ENCODE measurements around the gene MST1R.
"Not testable (repeated sequence)": the region's sequence is repeated elsewhere in the genome, so short reads cannot be mapped to it uniquely, and the experiment has no call there.

The MST1R gene

GRCh38 chr3:49911611-49912010, 7.9 kb upstream of the MST1R start:
- no peak for DNase-seq (ENCODE audit: low spot score)

- no peak for DNase-seq (ENCODE audit: low spot score)
Measured at GRCh38 chr3:49911124-49911420, 7.4 kb upstream of the MST1R start.

DNA sequence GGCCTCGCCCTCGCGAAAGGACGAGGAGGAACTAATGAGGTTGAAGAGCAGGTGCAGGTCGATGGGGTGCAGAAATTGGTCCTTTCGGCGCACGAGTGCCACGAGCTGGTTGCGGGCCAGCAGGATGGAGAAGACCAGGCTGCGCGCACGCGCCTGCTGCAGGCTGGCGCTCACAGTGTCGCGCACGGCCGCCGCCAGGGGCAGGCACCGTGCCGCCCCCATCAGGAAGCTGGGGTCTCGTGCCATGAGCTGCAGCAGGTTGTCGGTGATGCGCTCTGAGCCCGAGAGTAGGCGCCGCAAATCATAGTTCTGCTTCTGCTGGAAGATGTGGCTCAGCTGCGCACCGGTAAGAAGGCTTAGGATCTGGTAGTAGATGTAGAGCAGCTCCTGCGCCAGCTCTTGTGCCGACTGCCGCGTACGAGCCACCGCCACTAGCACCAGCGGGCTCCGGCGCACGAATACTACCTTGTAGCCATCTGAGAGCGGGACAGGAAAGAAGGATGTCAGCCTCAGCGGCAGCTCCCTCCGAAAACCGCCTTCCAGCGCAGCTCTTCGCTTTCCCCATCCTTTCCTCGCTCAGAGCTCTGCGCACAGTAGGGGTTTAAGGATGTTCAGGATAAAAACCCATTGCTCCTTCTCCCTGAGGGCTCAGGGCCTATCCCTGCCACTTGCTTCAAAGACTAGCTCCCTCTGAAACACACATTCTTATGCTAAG, 6.9 kb upstream of the MST1R start:
- DNase-seq (ENCODE audit: low spot score) = no peak

- no peak for DNase-seq (ENCODE audit: low spot score)
Measured at GRCh38 chr3:49908373-49909199, 4.9 kb upstream of the MST1R start.

DNA sequence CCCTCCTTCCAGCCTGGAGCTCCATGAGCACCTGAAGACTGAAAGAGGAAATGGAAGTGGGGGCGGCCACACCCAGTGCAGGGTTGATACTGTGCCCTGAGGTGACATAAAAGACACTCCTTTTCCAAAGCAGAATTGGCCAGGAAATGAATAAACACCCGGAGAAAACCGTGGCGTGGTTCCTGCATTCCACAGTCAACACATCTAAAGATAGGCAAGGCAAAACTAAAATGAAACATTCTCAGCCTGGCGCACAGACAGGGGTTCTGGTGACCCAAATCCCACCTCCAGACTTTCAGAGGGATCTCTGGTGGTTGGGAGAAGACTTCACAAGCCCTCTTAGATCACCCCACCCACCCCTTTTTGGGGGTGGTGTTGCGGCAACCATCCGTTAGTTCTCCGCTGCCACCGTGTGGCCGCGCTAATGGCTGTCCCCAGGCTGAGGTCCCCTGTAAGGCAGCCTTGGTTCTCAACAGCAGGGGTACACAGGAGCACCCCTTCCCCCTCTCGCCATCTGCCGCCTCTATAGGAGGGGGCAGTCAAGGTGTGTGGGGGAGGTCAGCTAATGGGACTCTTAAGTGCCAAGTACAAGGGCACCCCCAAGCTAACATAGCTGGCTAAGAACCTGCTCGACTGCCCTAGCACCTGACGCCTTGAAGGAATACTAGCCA, 2.5 kb upstream of the MST1R start:
- DNase-seq (ENCODE audit: low spot score) = peak; percentile 72

DNA sequence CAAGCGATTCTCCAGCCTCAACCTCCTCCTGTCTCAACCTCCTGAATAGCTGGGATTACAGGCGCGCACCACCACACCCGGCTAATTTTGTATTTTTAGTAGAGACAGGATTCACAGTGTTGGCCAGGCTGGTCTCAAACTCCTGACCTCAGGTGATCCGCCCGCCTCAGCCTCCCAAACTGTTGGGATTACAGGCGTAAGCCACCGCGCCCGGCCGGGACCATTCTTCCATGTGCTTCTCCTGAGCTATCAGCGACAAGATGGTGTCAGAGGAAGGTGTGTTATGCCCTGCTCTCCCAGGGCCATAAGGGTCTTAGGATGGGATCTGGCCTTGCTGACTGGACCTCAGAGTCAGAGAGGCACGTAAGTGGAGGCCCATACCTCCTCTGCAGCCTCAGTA, 775 bp upstream of the MST1R start:
- DNase-seq (ENCODE audit: low spot score) = not testable (repeated sequence)

DNA sequence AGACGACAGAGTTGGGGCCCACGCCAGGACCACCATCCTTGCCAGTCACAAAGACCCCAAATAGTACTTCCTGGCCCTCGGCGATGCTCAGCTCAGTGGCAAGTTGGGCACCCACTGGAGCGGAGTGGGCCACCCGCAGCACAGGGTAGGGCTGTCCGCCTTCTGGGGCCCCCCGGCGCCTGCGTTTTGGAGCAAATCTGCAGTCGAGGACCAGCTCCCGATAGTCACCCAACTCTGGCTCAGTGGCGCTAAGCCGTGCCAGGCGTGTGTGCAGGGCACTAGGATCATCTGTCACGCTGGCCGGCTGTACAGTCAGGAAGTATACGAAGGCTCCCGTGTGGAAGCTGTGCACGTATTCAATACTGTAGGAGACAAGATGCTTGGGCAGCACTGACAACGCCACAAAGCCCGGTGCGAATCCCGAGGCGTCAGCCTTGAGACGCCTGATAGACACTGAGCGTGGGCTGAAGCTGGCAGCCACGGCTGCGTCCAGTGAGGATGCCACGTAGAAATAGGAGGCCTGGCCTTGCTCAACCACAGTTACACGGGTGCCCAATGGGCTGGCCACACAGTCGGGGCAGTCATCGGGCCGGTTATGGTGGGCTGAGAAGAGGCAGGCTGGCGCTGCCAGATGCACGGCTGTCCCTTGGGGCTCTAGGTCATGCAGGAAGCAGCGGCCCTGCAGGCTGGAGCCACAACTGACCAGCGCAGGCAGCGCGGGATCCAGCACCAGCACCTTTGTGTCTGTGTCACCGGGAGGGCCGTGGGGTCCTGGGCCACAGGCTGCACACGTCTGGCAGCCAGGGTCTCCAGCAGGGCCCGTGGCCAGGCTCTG, 945 bp downstream of the MST1R start:
- DNase-seq (ENCODE audit: low spot score) = no peak

- DNase-seq (ENCODE audit: low spot score) = peak; percentile 12
Measured at GRCh38 chr3:49901366-49902339, 2.0 kb downstream of the MST1R start.

DNA sequence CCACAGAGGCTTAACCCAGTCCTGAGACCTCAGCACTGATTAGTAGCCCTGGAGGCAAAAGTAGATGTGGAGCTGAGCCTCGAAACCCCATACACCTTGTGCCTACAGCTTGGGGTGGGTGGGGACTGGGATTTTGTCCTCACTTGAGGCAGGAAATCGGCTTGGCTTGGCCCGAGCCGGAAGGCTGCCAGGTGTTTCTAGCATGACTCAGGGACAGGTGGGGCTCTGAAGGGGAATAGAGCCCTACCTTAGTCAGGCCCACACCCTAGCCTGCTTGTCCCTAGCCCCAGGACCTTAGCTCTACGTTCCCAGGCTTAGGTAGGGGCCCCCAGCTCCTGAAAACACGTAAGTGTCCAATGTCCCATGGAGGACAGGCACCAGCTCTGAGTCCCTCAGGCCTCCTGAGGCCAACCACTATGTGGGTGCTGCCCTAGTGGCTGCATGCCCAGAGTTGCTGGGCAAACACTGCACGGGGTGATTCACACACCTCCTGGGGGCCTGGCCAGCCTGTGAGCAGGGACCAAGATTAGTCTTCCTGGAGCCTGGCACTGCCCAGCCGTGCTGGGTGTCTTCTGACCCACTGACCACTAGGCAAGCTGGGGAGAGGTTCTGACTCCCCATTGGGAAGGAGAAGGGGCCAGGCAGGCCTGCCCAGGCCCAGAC, 3.1 kb downstream of the MST1R start:
- no peak for DNase-seq (ENCODE audit: low spot score)

- peak; percentile 19 for DNase-seq (ENCODE audit: low spot score)
Measured at GRCh38 chr3:49899815-49900214, 3.9 kb downstream of the MST1R start.

GRCh38 chr3:49898991-49899390, 4.7 kb downstream of the MST1R start:
- no peak for DNase-seq (ENCODE audit: low spot score)

DNA sequence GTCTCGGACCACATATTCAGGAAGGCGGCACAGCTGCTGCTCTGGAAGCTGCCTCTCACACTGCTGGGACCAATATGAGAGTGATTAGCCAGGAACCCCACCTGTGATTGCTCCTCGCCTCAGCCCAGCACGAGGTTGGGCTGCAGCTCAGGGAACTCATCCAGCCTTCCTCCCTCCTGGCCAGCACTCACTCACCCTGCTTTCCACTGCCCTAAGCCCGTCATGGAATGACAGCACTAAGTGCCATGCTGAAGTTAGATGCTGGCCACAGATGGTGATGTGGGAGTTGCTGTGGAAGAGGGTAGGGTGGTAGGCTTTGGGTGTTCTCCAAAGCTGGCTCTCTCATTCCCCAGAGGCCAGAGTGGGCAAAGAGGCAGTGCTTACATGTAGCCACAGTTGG, 7.3 kb downstream of the MST1R start:
- no peak for DNase-seq (ENCODE audit: low spot score)

DNA sequence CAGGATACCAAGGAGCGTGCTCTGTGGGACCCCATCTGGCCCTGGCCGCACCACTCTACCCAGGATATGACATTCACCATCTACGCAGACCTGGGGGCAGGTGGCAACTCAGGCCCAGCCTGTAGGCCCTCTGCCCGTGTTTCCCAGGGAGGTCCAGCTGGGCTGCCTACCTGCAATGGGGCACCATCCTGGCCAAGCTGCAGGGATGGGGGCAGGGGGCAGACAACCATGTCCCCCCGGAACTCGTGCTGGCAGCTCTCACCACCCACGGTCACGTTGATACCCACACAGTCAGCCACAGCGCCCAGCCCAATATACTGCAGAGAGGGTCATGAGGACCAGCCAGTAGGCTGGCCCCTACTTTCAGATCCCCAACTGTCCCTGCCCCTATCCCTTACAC, 7.9 kb downstream of the MST1R start:
- no peak for DNase-seq (ENCODE audit: low spot score)

GRCh38 chr3:49889296-49889695, 14.4 kb downstream of the MST1R start:
- DNase-seq (ENCODE audit: low spot score) = no peak

DNA sequence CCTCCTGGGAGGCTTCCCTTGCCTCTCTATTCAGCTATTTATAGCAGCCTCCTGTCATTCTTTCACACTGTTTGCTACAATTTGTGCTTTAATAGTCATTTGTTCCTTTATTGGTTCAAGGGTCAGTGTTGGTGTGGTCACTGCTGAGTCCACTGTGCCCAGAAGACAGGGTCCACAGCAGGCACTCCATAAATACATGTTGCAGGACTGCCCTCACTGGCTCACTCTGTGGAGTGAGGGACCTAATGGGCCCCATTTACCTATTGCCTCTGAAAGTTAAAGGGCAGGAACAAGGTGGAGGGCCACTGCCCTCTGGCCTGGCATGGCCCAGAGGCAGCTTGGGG, 16.8 kb downstream of the MST1R start:
- DNase-seq (ENCODE audit: low spot score) = no peak

DNA sequence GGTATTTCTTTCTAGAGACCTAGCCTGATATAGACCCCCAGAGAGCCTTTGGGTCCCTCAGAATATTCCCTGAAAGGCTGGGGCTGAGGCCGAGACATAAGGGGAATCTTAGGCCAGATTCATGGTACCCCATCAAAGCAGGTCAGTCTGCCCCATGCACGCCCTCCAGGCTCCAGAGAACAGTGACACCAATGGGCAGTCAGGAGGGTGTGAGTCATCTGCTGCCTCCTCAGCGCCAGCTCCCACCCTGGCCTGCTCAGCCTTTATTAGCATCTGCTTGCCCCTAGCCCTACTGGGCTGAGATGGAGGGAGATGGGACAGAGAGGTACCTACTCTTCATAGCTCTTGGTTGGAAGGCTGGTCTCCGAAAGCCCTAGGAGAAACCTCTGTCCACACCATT, 19.7 kb downstream of the MST1R start:
- DNase-seq (ENCODE audit: low spot score) = no peak

DNA sequence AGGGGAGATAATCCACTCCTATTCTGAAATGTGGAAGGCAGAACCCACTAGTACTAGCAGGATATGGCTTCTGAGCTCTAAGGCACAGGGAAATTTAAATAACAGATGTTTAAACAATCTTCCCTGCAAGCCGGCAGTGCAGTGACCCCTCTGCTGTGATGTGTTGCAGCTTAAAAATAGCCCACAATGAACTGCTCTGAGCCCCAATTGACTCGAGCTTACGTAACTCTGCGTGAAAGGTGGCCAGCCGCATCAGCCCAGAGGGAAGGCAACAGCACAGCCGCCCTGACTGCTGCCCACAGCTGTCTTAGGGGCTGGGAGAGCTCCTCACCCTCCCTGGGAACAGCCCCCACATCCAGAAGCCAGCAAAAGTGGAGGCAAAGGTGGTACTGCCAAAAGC, 21.5 kb downstream of the MST1R start:
- no peak for DNase-seq (ENCODE audit: low spot score)

- no peak for DNase-seq (ENCODE audit: low spot score)
Measured at GRCh38 chr3:49880581-49881315, 22.9 kb downstream of the MST1R start.

- DNase-seq (ENCODE audit: low spot score) = no peak
Measured at GRCh38 chr3:49879721-49880120, 24.0 kb downstream of the MST1R start.

DNA sequence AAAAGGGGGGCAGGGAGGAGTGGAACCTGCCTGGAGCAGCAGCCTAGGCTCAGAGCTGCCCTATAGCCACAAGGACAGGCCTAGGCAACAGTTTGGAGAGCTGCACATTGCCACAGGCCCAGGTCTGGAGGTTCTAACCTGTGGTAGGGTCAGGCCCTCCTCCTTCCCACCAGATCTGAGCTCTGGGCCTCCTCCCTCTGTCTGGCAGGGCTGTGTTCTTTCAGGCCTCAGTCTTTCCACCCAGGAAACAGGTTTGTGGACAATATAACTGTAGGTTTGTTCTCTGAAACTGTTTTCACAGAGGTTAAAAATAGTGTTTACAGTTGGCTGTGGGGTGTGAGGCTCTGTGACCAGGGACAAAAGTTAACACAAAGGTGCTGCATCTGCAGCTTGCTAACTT, 25.0 kb downstream of the MST1R start:
- DNase-seq (ENCODE audit: low spot score) = no peak

Data from Ammon's horn (tissue), 1 donor.